HepG2 (cell line): Measurements from ENCODE around the gene LHFPL2. TPM values are rescaled to one million over a fixed set of nuclear protein-coding genes. Genes with fewer than 3 reads are reported as not detected.

ENCODE experiments used
- ATAC-seq: fragments of 200-7000 bp; cut with Tn5 transposase; 3 replicates; pipeline ENCODE4 v1.9.1; 2020; ENCODE audit warnings: mild to moderate bottlenecking, moderate library complexity
- BruUV-seq: library from RNA; stranded (reverse); fragments of 400-500 nt; replicated peaks from 2 replicates; lab custom pipeline; 2021; lab: Mats Ljungman, UMichigan
- CTCF ChIA-PET: fragments of 300-600 bp; formaldehyde crosslinking; extraction: SDS; loops from one replicate; lab custom pipeline; 2021; ENCODE audit warnings: low total read pairs, inconsistent platforms, low intra/inter-chr PET ratio; lab: Yijun Ruan, JAX
- POLR2A ChIA-PET: fragments of 350-600 bp; sonication (Branson Sonifier 250); formaldehyde crosslinking; loops from one replicate; lab custom pipeline; 2020; ENCODE audit warnings: antibody characterized with exemption, inconsistent platforms; lab: Yijun Ruan, JAX
- DNase-seq: peaks from one replicate; pipeline ENCODE4 v3.0.0-alpha.2; 2015; ENCODE audit warnings: low spot score
- FAIRE-seq: peaks from 3 replicates; lab custom pipeline; 2011; peaks lifted over from hg19 to GRCh38; lab: Jason Lieb, UNC
- H2AFZ ChIP-seq: one replicate; pipeline ENCODE4 v1.6.1; 2011; ENCODE audit warnings: low read length, inconsistent platforms
- H3K27ac ChIP-seq: fragments of 300-600 bp; 3 replicates; pipeline ENCODE4 v1.8.0; 2011; ENCODE audit warnings: mixed run types, mild to moderate bottlenecking, mixed read lengths, low read length, inconsistent platforms; ENCODE audit not compliant: insufficient read depth; ENCODE audit errors: extremely low read length
- H3K27me3 ChIP-seq, 2 experiments: fragments of 200-600 bp in 1 of 2; 2 replicates in 1 of 2; 3 replicates in 1 of 2; pipeline versions ENCODE4 v1.6.0 to v1.8.0; 2011; ENCODE audit warnings: low read length in 2 of 2, mild to moderate bottlenecking in 2 of 2, moderate library complexity in 2 of 2, inconsistent platforms in 1 of 2; ENCODE audit not compliant: insufficient read depth in 2 of 2, control insufficient read depth in 1 of 2
- H3K36me3 ChIP-seq, 2 experiments: fragments of 200-600 bp in 1 of 2; replicated peaks in 1 of 2; 2 replicates in 1 of 2; 3 replicates in 1 of 2; pipeline versions ENCODE4 v1.5.1 to v1.8.0; 2011; ENCODE audit warnings: low read length in 2 of 2, inconsistent platforms in 1 of 2; ENCODE audit not compliant: insufficient read depth in 2 of 2, control insufficient read depth in 1 of 2
- H3K4me1 ChIP-seq: 2 replicates; pipeline ENCODE4 v1.5.1; 2012; ENCODE audit warnings: low read length, inconsistent platforms; ENCODE audit not compliant: insufficient read depth
- H3K4me2 ChIP-seq: 2 replicates; pipeline ENCODE4 v1.6.0; 2011; ENCODE audit warnings: low read depth, low read length, inconsistent platforms
- H3K4me3 ChIP-seq, 3 experiments: fragments of 200-600 bp in 1 of 3; sonication (generic), shearing (Covaris generic) in 1 of 3; replicated peaks in 1 of 3; 2 replicates each; pipeline ENCODE4 v1.5.1; 2011 to 2016; ENCODE audit warnings: low read length in 3 of 3, inconsistent platforms in 2 of 3, low read depth in 2 of 3, mild to moderate bottlenecking in 2 of 3, control low read depth in 1 of 3, mixed read lengths in 1 of 3; ENCODE audit not compliant: insufficient read depth in 1 of 3
- H3K79me2 ChIP-seq: one replicate; pipeline ENCODE4 v1.6.1; 2011; ENCODE audit warnings: low read length, inconsistent platforms; ENCODE audit not compliant: insufficient read depth
- H3K9ac ChIP-seq: 2 replicates; pipeline ENCODE4 v1.6.0; 2011; ENCODE audit warnings: mild to moderate bottlenecking, low read depth, low read length, inconsistent platforms; ENCODE audit not compliant: insufficient read depth
- H3K9me3 ChIP-seq: 2 replicates; pipeline ENCODE4 v1.5.1; 2012; ENCODE audit warnings: mild to moderate bottlenecking, low read length
- H4K20me1 ChIP-seq: 2 replicates; pipeline ENCODE4 v1.6.0; 2011; ENCODE audit warnings: inconsistent platforms, mild to moderate bottlenecking, low read length, moderate library complexity; ENCODE audit not compliant: insufficient read depth
- CTCF ChIP-seq: sonication (generic); formaldehyde crosslinking; IDR thresholded peaks from 2 replicates; pipeline ENCODE4 v1.5.0; 2020; ENCODE audit warnings: mild to moderate bottlenecking, missing genetic modification reagents, moderate library complexity
- GTF3A ChIP-seq: sonication (generic); formaldehyde crosslinking; conservative IDR thresholded peaks from 2 replicates; pipeline ENCODE4 v1.4.0; 2020; ENCODE audit warnings: mild to moderate bottlenecking, missing genetic modification reagents
- HDAC2 ChIP-seq: sonication (generic); formaldehyde crosslinking; IDR thresholded peaks from 2 replicates; pipeline ENCODE4 v1.4.0; 2020; ENCODE audit warnings: missing genetic modification reagents
- KLF11 ChIP-seq: IDR thresholded peaks from 2 replicates; pipeline ENCODE4 v1.6.1; 2016; ENCODE audit warnings: missing compliant biosample characterization
- MED1 ChIP-seq: sonication (generic); formaldehyde crosslinking; IDR thresholded peaks from 2 replicates; pipeline ENCODE4 v1.4.0; 2020; ENCODE audit warnings: missing genetic modification reagents
- MYNN ChIP-seq: sonication (generic); formaldehyde crosslinking; IDR thresholded peaks from 2 replicates; pipeline ENCODE4 v1.4.0; 2020; ENCODE audit warnings: mild to moderate bottlenecking, low read depth, missing genetic modification reagents
- PRDM10 ChIP-seq: sonication (generic); formaldehyde crosslinking; IDR thresholded peaks from 2 replicates; pipeline ENCODE4 v1.4.0; 2020; ENCODE audit warnings: low read depth, missing genetic modification reagents
- RELA ChIP-seq: sonication (generic); formaldehyde crosslinking; IDR thresholded peaks from 2 replicates; pipeline ENCODE4 v1.4.0; 2020; ENCODE audit warnings: missing genetic modification reagents
- TIGD3 ChIP-seq: sonication (generic); formaldehyde crosslinking; IDR thresholded peaks from 2 replicates; pipeline ENCODE4 v1.5.1; 2020; ENCODE audit warnings: mild to moderate bottlenecking, missing genetic modification reagents, borderline replicate concordance
- ZFX ChIP-seq: sonication (generic); formaldehyde crosslinking; IDR thresholded peaks from 2 replicates; pipeline ENCODE4 v1.4.0; 2020; ENCODE audit warnings: mild to moderate bottlenecking, low read depth, missing genetic modification reagents, moderate library complexity
- ZNF354B ChIP-seq: sonication (generic); formaldehyde crosslinking; IDR thresholded peaks from 2 replicates; pipeline ENCODE4 v1.8.0; 2022; ENCODE audit warnings: mild to moderate bottlenecking, missing genetic modification reagents
- ZNF674 ChIP-seq: sonication (generic); formaldehyde crosslinking; IDR thresholded peaks from 2 replicates; pipeline ENCODE4 v1.5.0; 2020; ENCODE audit warnings: low read depth, mild to moderate bottlenecking, missing genetic modification reagents
- WGBS: methylation state at CpG from one replicate; pipeline ENCODE4 v1.1.6; 2017; ENCODE audit warnings: low lambda C conversion rate; 5-methylcytosine and 5-hydroxymethylcytosine counted together
- in situ Hi-C: cut with HindIII; loops from 2 replicates; pipeline ENCODE4 v1.10.0; 2017; ENCODE audit warnings: low pct_unique_long_range_greater_than_20kb; ENCODE audit not compliant: extremely low pct_ligation_motif_present
- intact Hi-C: fragments of 100-400 bp; cut with micrococcal nuclease; formaldehyde crosslinking; loops from one replicate; pipeline ENCODE4 v1.10.0; 2022; ENCODE audit not compliant: unreplicated experiment
- polyA plus RNA-seq, 8 experiments: library from polyadenylated mRNA; depleted of rRNA in 3 of 8; stranded (reverse) in 7 of 8; unstranded in 1 of 8; fragments of >200 nt; fragmentation: Illumina TruSeq in 4 of 8; extraction: Trizol in 4 of 8; gene quantifications; 2 replicates each; pipeline versions ENCODE4 v1.2.1 to v1.2.3, GENCODE V29; 2011 to 2016; ENCODE audit warnings: low read depth in 4 of 8, missing spikeins in 1 of 8, mixed read lengths in 1 of 8; ENCODE audit not compliant: insufficient read depth in 1 of 8
- total RNA-seq, 5 experiments: library from RNA; depleted of rRNA; stranded (reverse); fragments of >200 nt; fragmentation: Illumina TruSeq; extraction: Trizol; gene quantifications; 2 replicates each; pipeline ENCODE4 v1.2.3, GENCODE V29; 2016; ENCODE audit warnings: low read depth in 1 of 5

Gene LHFPL2
- total and polyA plus RNA-seq, 2 of the 13 experiments (the other 11 are each of a cell fraction or from before 2014, with no cell fraction given) = 6.0 to 20.0 TPM

GRCh38 chr5:78640662-78641474 is 7.7 kb downstream of the LHFPL2 start (continued):
- TF ChIP-seq PRDM10 (CRISPR knock-in tag) (no peak), RELA (no peak), ZFX (CRISPR knock-in tag) (peak; percentile 43), MED1 (CRISPR knock-in tag) (peak; percentile 49), CTCF (CRISPR knock-in tag) (no peak)

- FAIRE-seq (peak; percentile 39), ATAC-seq (no peak), DNase-seq (no peak)
- BruUV-seq = no TSS peak
- H2AFZ ChIP-seq = no peak overlapping the region
- WGBS = 84% methylated on average over 2 of the region's 2 CpGs
- H3K36me3 ChIP-seq = peaks cover 0 to 2% of the 10 kb centered on the region in 2 experiments; a peak in 1 of 5 replicates
- H3K27ac ChIP-seq = peak overlapping the region; percentile 34
- peaks cover 73% of the 10 kb centered on the region for H3K79me2 ChIP-seq
- POLR2A ChIA-PET = interaction anchor here (0.6 kb wide), 1 partner anchor 45 kb away, joined by 3 read pairs; no protein-coding TSS in a partner anchor
- no peak overlapping the region; a peak in 1 of 6 replicates for H3K4me3 ChIP-seq
- H3K27me3 ChIP-seq = no peaks in the 10 kb centered on the region
- CTCF ChIA-PET = no interaction called here
- H3K9ac ChIP-seq = no peak overlapping the region
- no peaks in the 10 kb centered on the region for H3K9me3 ChIP-seq
- TF ChIP-seq ZNF354B (CRISPR knock-in tag) (no peak), ZNF674 (CRISPR knock-in tag) (no peak), GTF3A (CRISPR knock-in tag) (no peak), MYNN (CRISPR knock-in tag) (no peak), TIGD3 (CRISPR knock-in tag) (no peak), HDAC2 (CRISPR knock-in tag) (no peak), KLF11 (CRISPR knock-in tag) (no peak)
- no peaks in the 10 kb centered on the region for H4K20me1 ChIP-seq
- intact Hi-C loops = loop anchor here (5.0 to 10.0 kb wide), 4 partner anchors 37 to 345 kb away; partner anchors contain the start of gene ARSB
- no peak overlapping the region for H3K4me2 ChIP-seq
- peaks cover 68% of the 10 kb centered on the region for H3K4me1 ChIP-seq
- in situ Hi-C loops = no loop called here
Measured at GRCh38 chr5:78639791-78640190, 8.8 kb downstream of the LHFPL2 start.
